ENCODE data around the gene RNF5.
A peak's percentile ranks its signal among the peaks of the same experiment; 100 is the strongest.
"Not testable (repeated sequence)": the region's sequence is repeated elsewhere in the genome, so short reads cannot be mapped to it uniquely, and the experiment has no call there.

Gene RNF5, protein sequence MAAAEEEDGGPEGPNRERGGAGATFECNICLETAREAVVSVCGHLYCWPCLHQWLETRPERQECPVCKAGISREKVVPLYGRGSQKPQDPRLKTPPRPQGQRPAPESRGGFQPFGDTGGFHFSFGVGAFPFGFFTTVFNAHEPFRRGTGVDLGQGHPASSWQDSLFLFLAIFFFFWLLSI

DNA sequence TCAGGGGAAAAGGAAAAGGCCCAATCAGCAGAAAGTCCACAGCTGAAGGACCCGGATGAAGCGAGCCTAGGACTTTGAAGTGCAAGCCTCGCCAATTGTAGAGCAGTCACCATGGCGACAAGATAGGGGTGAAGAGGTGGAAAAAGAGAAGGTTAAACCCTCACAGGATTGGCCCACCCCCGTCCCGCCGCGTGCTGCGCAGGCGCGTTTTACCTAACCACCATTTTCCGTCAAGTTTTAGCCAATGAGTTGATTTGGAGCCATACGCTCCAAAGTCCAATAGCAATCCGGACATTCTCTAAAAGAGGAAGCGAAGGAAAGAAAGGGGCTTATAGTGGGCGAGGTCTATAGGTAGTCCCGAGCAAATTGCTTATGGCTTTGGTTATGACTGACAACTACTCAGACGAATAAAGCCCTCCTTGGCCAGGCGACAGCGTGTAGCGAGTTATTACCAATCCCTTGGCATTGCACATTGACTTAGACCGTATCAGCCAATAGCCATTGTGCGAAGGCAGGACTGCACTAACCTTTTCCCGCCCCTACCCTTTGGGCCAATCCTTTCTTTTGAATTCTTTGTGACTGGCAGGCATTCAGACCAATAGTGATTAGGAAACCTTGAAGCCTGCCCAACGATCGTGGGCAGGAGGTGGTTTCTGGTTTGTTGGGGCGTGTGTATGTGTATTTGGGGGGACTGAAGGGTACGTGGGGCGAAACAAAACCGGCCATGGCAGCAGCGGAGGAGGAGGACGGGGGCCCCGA lies at the start of gene RNF5:
TSS of gene RNF5 (plus strand) at position 618 of the 759 bp plus-strand sequence. CDS start at position 725, 107 bp downstream.
- H3K27ac ChIP-seq = peak within 1 kb of the TSS; percentile 97
- DNase-seq (ENCODE audit: low read depth, low spot score) = peak; percentile 100

DNA sequence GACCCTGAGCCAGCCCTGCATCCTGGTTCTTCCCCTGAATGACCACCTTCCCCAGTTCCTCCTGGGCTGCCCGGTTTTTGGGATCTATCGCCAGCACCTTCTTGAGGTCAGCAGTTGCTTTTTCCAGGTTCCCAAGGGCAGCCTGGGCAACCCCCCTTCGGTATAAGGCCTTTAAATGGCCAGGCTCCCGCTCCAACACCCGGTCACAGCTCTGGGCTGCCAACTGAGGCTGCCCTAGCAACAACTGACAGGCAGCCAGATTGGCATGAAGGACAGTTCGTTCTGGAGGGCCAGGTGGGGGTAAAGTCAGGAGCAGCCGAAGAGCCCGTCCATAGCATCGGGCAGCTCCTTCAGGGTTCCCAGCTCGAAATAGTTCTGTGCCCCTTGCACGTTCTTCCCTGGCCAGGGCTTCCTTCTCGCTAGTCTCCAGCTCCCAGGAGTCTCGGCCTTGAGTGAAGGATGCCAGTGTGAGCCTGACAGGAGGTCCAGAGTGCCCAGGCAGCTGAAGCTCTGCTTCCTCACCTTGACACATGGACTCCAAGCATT lies 49.4 kb upstream of the RNF5 start:
- peak overlapping the region; percentile 61 for H3K27ac ChIP-seq
- no peak for DNase-seq (ENCODE audit: low read depth, low spot score)

DNA sequence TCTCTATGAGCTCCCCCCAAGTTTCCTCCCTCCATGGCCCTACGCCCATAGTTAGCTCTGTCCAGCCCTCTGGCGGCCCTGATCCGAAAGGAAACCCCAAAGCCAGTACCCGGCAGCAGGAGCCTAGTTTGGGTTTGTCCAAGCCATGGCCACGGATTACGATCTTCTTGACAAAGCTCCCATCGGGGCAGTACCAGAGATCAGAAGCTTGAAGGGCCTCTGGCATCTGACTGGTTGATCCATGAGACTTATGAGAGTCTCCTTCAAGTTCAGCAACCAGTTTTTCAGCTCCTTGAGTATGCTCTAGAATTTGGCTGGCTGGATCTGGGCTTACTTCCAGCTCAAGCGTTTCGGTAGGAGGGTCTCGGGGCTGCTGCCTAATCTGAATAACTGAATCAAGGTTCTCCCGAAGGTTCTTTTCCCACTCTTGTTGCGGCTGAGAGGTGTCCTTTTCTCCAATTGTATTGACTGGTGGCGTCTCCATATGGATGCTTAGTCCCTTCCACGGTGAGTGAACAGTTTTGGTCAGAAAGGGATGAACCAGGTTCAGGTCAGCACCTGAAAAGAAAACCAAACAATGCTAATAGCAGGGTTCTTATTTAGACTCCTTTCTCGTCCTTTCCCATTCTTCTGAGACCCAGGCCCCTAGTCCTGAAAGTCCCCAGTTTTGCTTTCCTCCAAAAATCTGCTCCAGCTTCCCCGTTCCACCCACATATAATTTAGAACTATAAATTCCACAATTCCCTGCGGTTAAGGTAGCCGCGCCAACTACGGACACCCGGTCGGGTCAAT lies 48.7 kb upstream of the RNF5 start:
- H3K27ac ChIP-seq = peak overlapping the region; percentile 61
- DNase-seq (ENCODE audit: low read depth, low spot score) = no peak

DNA sequence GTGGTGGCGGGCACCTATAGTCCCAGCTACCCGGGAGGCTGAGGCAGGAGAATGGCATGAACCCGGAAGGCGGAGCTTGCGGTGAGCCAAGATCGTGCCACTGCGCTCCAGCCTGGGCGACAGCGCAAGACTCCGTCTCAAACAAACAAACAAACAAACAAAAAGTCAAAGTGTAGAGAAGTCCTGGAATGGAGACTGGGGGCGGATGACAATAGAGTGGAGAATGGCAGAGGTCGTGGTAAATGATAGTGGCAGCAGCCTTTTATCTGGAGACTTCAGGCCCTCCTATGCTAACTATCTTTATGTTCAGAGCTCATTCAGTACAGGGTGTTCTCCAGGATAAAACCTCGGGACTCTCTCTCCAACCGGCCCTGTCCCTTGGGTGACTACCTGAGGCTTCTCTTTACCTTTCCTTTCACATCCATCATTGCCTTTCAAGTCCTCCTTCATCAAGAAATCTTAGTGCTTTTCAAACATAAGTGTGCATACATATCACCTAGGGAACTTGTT lies 46.7 kb upstream of the RNF5 start:
- no peak for DNase-seq (ENCODE audit: low read depth, low spot score)
- peak overlapping the region; percentile 31 for H3K27ac ChIP-seq

DNA sequence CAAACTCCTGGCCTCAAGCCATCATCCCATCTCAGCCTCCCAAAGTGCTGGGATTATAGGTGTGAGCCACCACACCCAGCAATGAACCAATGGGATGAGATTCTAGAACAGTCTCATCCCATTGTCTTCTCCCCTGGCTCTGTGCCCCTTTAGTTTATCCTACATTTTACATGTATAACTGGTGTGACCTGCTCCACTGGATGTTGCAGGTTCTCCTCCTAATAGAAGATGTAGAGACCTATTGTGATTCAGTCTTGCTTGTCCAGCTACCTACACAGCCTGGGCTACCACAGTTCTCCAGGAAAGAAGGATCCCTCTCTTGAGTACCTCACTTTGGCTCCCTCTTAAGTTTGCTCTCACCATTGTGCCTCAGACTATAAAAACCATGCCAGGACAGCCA lies 46.1 kb upstream of the RNF5 start:
- H3K27ac ChIP-seq = peak overlapping the region; percentile 31
- DNase-seq (ENCODE audit: low read depth, low spot score) = no peak

DNA sequence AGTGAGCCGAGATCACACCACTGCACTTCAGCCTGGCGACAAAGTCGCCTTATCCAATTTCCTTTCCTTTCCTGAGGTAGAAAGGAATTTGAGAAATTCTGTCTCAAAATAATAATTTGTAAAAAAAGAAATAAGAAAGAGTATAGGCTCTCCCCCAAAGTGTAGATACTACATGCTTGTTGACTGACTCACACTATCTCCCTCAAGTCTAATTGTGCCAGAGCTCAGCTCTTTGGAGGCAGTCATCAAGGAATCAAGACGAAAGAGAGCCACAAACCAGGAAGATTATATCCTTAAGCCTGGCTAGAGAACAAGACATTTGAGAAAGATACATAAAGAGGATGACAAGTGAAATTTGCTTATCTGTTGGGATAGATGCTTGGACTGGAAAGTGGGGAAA lies 44.4 kb upstream of the RNF5 start:
- no peak for DNase-seq (ENCODE audit: low read depth, low spot score)
- H3K27ac ChIP-seq = no peak overlapping the region

DNA sequence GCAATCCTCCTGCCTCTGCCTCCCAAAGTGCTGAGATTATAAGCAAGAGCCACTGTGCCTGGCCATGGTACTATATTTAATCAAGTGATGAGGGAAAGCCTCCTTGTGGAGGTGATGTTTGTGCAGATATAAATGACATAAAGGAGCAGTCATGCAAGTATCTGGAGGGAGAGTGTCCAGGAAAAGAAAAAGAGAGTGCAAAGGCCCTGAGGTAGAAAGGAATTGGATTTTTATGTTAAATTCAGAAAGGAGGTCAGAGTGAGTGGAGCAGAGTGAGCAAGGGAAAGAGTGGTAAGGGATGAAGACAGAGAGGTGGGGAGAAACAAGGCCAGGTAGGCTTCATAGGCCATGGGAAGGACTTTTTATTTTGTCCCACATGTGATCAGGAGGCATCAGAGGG lies 40.8 kb upstream of the RNF5 start:
- DNase-seq (ENCODE audit: low read depth, low spot score) = no peak
- no peak overlapping the region for H3K27ac ChIP-seq

DNA sequence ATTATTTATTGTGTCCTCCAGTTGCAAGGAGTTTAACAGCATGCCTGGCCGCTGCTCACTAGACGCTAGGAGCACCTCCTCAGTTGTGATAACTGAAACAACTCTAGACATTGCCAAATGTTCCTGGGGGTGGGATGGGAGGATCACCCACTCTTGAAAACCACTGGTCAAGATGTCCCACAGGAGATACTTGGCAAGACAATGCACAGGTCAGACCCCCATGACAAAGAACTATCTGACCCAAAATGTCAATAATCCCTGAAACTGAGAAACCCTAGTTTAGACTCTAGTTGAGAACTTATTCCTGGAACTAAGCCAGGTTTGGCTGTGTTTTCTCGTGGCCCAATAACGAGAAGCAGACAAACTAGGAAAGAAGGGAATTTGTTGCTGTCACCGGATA lies 38.6 kb upstream of the RNF5 start:
- DNase-seq (ENCODE audit: low read depth, low spot score) = no peak
- no peak overlapping the region for H3K27ac ChIP-seq

DNA sequence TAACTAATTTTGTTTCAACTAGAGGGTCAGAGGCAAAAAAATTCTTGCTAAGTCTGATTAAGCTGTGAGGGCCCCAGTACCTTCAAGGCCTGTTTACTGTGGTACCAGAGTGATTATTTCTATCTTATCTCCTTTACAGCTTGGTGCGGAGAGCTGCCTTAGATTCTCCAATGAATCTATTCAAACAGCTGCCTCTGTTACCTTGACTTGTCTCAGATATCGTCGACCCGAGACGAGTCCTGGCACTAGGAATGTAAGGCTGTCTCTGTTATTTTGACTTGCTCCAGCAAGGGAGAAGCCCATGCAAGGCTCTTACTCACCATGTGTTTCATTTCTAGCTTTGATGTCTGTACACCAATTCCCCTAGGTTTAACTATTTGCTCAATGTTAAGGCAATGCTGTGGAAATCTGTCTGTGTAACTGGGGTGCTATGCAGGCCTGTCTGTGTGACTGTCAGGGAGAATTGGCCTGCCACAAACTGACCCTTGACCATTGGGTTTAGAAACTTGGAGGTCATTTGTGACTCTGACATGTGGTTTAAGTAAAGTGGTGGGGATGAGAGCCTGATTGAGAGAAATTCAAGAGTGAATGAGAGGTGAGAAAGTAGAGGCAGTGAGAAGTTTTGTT lies 37.7 kb upstream of the RNF5 start:
- H3K27ac ChIP-seq = no peak overlapping the region
- DNase-seq (ENCODE audit: low read depth, low spot score) = no peak

DNA sequence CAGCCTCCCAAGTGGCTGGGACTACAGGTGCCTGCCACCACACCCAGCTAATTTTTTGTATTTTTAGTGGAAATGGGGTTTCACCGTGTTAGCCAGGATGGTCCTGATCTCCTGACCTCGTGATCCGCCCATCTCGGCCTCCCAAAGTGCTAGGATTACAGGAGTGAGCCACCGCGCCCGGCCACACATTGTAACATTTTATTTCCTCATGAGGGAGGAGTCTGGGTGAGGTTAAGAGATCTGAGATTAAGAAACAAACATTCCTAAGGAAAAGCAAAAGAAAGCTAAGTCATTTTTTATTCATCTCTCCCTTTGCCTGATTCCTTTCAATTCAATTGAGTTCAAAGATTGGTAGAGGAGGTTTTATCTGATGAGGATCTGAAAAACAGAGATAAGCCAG lies 34.0 kb upstream of the RNF5 start:
- DNase-seq (ENCODE audit: low read depth, low spot score) = not testable (repeated sequence)
- peak overlapping the region; percentile 14 for H3K27ac ChIP-seq

DNA sequence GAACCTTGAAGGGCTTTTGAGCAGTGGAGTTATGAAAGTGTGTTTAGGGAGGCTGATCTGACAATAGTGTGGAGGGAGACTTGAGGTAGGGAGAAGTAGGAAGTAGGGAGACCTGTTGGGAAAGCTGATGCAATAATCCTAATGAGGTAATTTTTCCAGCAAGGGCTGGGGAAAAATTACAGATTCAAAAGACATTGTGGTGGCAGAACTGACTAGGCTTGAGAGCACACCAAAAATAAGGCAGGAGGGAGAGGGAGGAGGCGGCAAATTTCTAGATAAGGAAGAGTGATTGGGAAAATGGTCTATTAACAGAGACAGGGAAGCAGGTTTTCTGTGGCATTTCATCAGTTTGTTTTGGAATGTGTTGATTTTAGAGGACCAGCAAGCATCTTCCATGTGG lies 31.9 kb upstream of the RNF5 start:
- DNase-seq (ENCODE audit: low read depth, low spot score) = no peak
- H3K27ac ChIP-seq = peak overlapping the region; percentile 12

DNA sequence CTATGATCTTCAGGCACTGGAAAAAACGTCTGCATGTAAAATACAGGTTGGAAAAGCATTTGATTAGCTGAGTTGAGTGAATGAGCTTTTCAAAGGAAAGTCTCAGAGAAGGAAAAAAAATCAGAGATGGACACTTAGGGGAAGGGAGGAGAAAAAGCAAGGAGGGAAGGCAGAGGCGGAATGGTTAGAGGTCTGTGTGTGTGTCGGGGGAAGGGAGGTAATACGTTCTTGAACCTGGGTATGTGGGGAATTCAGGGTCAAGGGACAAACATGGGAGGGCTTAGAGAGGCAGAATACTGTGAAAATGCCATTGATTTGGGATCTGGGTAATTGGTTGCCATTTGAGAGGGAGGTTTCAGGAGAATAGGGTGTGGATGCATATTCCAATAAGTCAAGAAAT lies 31.5 kb upstream of the RNF5 start:
- peak overlapping the region; percentile 12 for H3K27ac ChIP-seq
- DNase-seq (ENCODE audit: low read depth, low spot score) = no peak

DNA sequence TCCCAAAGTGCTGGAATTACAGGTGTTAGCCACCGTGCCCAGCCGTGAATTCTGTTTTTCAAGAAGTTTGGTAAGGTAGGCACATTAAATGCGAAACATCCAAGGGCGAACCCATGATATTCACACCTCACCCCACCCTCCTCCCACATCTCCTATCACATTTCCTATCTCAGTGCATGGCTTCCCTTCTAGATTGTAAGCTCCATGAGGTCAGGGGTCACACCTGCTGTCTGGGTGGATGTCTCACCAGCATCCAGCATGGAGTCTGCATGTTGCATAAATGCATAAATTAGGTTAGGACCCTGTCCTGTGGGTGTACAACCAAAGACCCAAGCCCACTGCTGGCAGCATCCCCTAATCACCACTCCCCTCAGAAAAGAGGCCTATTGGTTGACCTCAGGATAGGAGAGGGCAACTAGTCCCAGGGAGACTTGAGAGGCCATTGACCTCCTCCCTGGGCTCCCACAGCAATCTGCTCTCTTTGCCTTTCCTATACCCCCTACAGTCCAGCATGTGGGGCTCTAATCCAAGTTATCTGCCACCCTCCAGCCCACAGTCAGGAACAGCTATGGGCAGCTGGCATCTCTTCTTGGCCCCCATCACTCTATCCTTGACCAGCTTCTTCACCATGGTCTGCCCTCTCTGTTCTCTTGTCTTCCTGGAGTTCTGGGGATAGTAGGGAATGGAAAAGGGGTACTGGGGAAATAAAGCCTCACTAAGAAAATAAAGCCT lies 30.6 kb upstream of the RNF5 start:
- H3K27ac ChIP-seq = no peak overlapping the region
- no peak for DNase-seq (ENCODE audit: low read depth, low spot score)

DNA sequence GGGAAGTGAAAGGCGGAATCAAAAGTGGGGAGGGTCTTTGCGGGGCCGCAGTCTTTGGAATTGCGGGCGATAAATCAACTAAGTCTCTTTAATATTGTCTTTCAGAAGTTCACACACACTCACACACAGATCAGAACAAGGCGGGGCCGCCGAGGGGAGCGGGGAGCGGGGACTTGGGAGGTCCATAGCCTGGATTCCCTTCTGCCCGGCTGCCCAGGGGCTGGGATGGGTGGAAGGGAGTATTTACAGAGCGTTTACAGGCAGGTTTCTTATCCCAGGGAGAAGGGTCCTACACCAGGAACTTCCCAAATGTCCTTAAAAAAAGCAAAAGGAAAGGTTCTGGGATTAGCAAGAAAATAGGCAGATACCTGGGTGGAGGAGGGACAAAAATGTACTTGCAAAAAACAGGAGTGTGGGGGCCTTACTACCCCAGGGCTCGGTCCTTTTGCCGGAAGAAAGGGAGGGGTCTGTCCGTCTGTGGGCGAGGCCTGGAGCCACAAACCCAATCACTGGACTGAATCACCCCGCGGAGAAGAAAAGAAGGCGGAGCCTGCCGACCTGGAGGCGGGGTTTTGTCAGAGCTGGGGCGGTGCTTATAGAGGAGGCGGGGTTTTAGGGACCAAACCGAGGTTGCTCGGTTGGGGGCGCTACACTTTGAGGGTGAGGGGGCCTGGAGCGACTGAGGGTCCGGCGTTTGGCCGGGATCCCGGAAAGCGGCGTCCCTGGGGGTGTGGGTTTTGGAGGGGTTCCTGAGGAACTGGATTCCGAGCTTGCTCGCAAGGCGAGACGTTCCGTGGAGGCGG lies 29.7 kb upstream of the RNF5 start:
- no peak overlapping the region for H3K27ac ChIP-seq
- DNase-seq (ENCODE audit: low read depth, low spot score) = no peak

DNA sequence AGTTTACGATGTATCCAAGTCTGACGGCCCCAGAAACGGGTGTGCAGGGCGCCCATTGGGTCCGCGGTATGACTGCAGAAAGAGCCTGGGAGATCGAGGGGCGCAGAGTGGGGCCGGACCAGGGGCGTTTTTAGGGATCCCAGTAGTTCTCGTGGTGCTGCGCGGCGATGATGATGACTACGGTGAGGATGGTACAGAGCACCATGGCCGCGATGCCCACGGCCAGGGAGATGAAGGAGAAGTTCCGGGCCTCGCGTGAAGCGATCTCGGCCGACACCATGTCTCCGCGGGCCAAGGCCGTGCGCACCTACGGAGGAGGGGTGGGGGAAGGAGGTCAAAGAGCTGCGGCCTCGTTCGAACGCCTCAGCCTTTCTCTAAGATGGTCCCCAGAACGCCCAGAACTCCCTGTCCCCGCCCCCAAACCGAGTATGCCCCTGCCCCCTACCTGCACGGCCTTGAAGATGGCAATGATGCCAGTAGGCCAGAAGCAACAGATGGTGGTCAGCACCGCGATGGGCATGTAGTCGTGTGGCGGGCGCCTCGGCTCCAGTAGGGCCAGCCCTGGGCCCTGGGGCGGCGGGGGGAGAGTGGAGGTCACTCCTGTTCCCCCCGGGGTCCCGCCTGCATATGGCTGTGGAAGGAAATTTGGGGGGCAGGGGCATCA lies 29.0 kb upstream of the RNF5 start:
- DNase-seq (ENCODE audit: low read depth, low spot score) = no peak
- no peak overlapping the region for H3K27ac ChIP-seq

DNA sequence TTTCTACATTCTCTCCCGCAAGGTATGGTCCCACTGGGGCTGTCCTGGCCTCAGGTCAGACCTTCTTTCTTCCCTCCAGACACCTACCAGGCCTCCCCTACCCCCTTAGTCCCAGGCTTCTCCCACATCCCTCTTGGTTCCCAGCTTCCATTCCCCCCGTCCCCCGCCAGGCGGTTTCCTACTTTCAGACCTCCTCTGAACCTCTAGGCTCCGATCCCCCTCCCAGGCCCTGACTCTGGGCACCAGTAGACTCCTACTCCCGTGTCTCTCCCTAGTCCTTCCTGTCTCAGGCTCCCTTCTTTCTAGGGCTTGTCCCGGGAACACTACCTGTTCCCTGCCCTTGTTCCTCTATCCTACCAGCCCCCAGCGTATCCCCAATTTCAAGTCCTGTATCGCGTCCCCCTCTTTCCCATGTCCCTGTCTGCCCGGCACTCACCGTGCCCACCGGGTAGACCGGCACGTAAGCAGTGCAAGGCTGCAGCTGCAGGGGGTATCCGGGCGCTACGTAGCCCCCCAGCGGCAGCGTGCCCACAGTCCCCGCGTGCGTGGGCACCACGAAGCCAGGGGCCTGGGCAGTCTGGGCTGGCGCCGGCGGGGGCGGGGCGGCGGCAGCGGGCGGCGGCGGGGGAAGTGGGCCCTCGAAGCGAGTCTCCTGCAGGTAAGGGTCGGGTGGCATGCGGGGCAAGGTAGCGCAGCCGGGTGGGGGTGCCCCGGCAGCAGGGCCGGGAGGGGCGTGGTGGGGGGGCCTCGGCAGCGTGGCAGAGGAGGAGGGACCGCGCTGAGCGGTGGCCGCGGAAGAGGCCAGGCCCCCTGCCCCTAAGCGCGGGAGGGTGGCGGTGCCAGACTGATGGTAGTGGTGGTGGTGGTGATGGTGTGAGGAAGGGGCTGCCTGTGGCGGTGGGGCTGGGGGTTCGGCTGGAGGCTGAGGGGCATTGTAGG lies 28.0 kb upstream of the RNF5 start:
- DNase-seq (ENCODE audit: low read depth, low spot score) = no peak
- H3K27ac ChIP-seq = no peak overlapping the region

DNA sequence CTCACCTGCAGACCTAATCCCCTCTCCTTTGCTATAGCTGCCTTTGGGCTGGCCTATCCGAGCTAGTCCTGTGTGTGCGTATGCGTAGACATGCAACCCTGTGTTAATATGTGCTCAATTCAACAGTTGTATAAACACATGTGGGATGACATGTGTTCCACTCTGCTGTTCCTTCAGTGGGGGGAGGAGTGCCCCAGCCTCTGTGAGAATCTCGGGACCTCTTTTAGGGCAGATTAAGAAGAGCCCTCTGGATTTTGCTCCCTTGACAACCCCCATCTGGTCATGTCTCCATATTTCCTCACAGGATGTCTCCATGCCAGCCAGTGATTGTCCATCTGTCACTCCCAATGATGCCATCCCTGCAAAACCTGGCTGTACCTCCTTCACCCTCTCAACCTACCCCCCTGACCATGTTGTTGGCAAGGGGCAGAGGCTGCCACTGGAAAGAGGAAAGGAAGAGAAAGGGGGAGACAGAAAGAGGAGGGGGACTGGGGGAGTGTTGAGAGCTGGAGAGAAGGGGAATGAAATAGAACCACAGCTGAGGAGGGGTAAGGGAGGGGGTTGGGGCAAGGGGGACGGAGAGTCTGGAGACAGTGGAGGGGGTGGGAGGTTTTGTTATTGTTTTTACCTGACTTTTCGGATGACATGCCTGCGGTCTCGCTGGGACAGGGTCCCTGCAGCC lies 26.9 kb upstream of the RNF5 start:
- no peak for DNase-seq (ENCODE audit: low read depth, low spot score)
- no peak overlapping the region for H3K27ac ChIP-seq

Data from epithelial cell of prostate (primary cell).